HEK293 (cell line): Measurements from ENCODE around the gene CCDC92B.
"Not testable (repeated sequence)": the region's sequence is repeated elsewhere in the genome, so short reads cannot be mapped to it uniquely, and the experiment has no call there.

Experiments
- CTCF ChIA-PET: fragments of 350-600 bp; formaldehyde crosslinking; extraction: SDS; loops from one replicate; lab custom pipeline; 2021; ENCODE audit warnings: antibody characterized with exemption; lab: Yijun Ruan, JAX
- POLR2A ChIA-PET: fragments of 300-600 bp; formaldehyde crosslinking; extraction: SDS; loops from one replicate; lab custom pipeline; 2020; ENCODE audit warnings: antibody characterized with exemption, inconsistent platforms; lab: Yijun Ruan, JAX
- H3K27ac ChIP-seq: fragments of 200-500 bp; sonication (Bioruptor generic); 2 replicates; pipeline ENCODE4 v1.5.1; 2014; ENCODE audit warnings: low read depth, low read length, control low read depth, inconsistent platforms; ENCODE audit errors: extremely low read depth
- H3K36me3 ChIP-seq, 2 experiments: fragments of 200-500 bp in 1 of 2; sonication (Bioruptor generic) in 1 of 2; 1 replicate in 1 of 2; 2 replicates in 1 of 2; pipeline ENCODE4 v1.5.1; 2014 to 2017; ENCODE audit warnings: inconsistent platforms in 2 of 2, low read length in 2 of 2; ENCODE audit not compliant: control insufficient read depth in 2 of 2, insufficient read depth in 1 of 2
- H3K4me1 ChIP-seq: fragments of 200-500 bp; sonication (Bioruptor generic); 2 replicates; pipeline ENCODE4 v1.5.1; 2014; ENCODE audit warnings: mild to moderate bottlenecking, low read length, inconsistent platforms; ENCODE audit not compliant: control insufficient read depth, insufficient read depth
- H3K4me3 ChIP-seq: 2 replicates; pipeline ENCODE4 v1.5.1; 2011; ENCODE audit warnings: low read depth, mild to moderate bottlenecking, control low read depth, low read length, moderate library complexity
- H3K9me3 ChIP-seq: fragments of 200-500 bp; sonication (Bioruptor generic); 2 replicates; pipeline ENCODE4 v1.5.1; 2014; ENCODE audit warnings: low read depth, low read length, inconsistent platforms; ENCODE audit not compliant: control insufficient read depth, insufficient read depth
- GLI2 ChIP-seq: fragments of 450-650 bp; formaldehyde crosslinking; IDR thresholded peaks from 2 replicates; pipeline ENCODE4; 2017; ENCODE audit warnings: missing biosample characterization, missing genetic modification characterization, low read depth, borderline replicate concordance
- GLI4 ChIP-seq: fragments of 450-650 bp; formaldehyde crosslinking; IDR thresholded peaks from 2 replicates; pipeline ENCODE4 v1.5.1; 2016; ENCODE audit warnings: missing biosample characterization, missing genetic modification characterization
- HIC1 ChIP-seq: fragments of 450-650 bp; formaldehyde crosslinking; IDR thresholded peaks from 2 replicates; pipeline ENCODE4 v1.5.1; 2016; ENCODE audit warnings: missing biosample characterization, missing genetic modification characterization
- HOXA7 ChIP-seq: sonication (generic); formaldehyde crosslinking; IDR thresholded peaks from 2 replicates; pipeline ENCODE4 v1.8.1; 2022; ENCODE audit warnings: missing genetic modification reagents, borderline replicate concordance
- IKZF3 ChIP-seq: fragments of 450-650 bp; IDR thresholded peaks from 2 replicates; pipeline ENCODE4 v1.5.0; 2018; ENCODE audit warnings: missing biosample characterization, mild to moderate bottlenecking, missing genetic modification characterization, moderate library complexity
- OVOL3 ChIP-seq: fragments of 450-650 bp; formaldehyde crosslinking; IDR thresholded peaks from 2 replicates; pipeline ENCODE4 v1.5.1; 2016; ENCODE audit warnings: missing biosample characterization, missing genetic modification characterization
- REPIN1 ChIP-seq: fragments of 450-650 bp; formaldehyde crosslinking; IDR thresholded peaks from 2 replicates; pipeline ENCODE4 v1.5.1; 2017; ENCODE audit warnings: missing biosample characterization, missing genetic modification characterization, low read depth
- SALL2 ChIP-seq: fragments of 450-650 bp; formaldehyde crosslinking; IDR thresholded peaks from 2 replicates; pipeline ENCODE4 v1.5.0; 2017; ENCODE audit warnings: missing biosample characterization, mild to moderate bottlenecking, missing genetic modification characterization, borderline replicate concordance
- SCRT1 ChIP-seq: fragments of 450-650 bp; formaldehyde crosslinking; IDR thresholded peaks from 2 replicates; pipeline ENCODE4 v1.5.1; 2016; ENCODE audit warnings: missing biosample characterization, missing genetic modification characterization, borderline replicate concordance
- YY1 ChIP-seq: fragments of 450-650 bp; formaldehyde crosslinking; IDR thresholded peaks from 2 replicates; pipeline ENCODE4 v1.5.1; 2018; ENCODE audit warnings: missing biosample characterization, missing genetic modification characterization
- YY2 ChIP-seq: fragments of 450-650 bp; formaldehyde crosslinking; IDR thresholded peaks from 2 replicates; pipeline ENCODE4 v1.5.1; 2016; ENCODE audit warnings: missing biosample characterization, missing genetic modification characterization
- ZBTB8A ChIP-seq: fragments of 450-650 bp; formaldehyde crosslinking; IDR thresholded peaks from 2 replicates; pipeline ENCODE4 v1.5.1; 2016; ENCODE audit warnings: missing biosample characterization, missing genetic modification characterization
- ZNF391 ChIP-seq: fragments of 450-650 bp; formaldehyde crosslinking; IDR thresholded peaks from 2 replicates; pipeline ENCODE4 v1.5.1; 2016; ENCODE audit warnings: low read depth, missing biosample characterization, missing genetic modification characterization, borderline replicate concordance
- ZNF571 ChIP-seq: fragments of 450-650 bp; formaldehyde crosslinking; IDR thresholded peaks from 2 replicates; pipeline ENCODE4 v1.5.0; 2017; ENCODE audit warnings: missing biosample characterization, missing genetic modification characterization
- ZSCAN18 ChIP-seq: fragments of 450-650 bp; formaldehyde crosslinking; IDR thresholded peaks from 2 replicates; pipeline ENCODE4 v1.5.1; 2016; ENCODE audit warnings: missing biosample characterization, missing genetic modification characterization
- ZSCAN23 ChIP-seq: fragments of 450-650 bp; formaldehyde crosslinking; IDR thresholded peaks from 2 replicates; pipeline ENCODE4 v1.5.1; 2016; ENCODE audit warnings: missing biosample characterization, missing genetic modification characterization
- TF ChIP-seq, protein P1 (sequence below): fragments of 450-650 bp; formaldehyde crosslinking; conservative IDR thresholded peaks from 2 replicates; pipeline ENCODE4 v1.5.1; 2016; ENCODE audit warnings: low read depth, missing biosample characterization, missing genetic modification characterization
- TF ChIP-seq, protein P2 (sequence below): fragments of 450-650 bp; formaldehyde crosslinking; IDR thresholded peaks from 2 replicates; pipeline ENCODE4 v1.5.1; 2016; ENCODE audit warnings: missing biosample characterization, missing genetic modification characterization
- TF ChIP-seq, protein P3 (sequence below): fragments of 450-650 bp; formaldehyde crosslinking; IDR thresholded peaks from 2 replicates; pipeline ENCODE4 v1.5.1; 2016; ENCODE audit warnings: missing biosample characterization, missing genetic modification characterization
- TF ChIP-seq, protein P4 (sequence below): fragments of 450-650 bp; formaldehyde crosslinking; IDR thresholded peaks from 2 replicates; pipeline ENCODE4 v1.5.1; 2017; ENCODE audit warnings: missing biosample characterization, mild to moderate bottlenecking, missing genetic modification characterization, moderate library complexity

The CCDC92B gene

DNA sequence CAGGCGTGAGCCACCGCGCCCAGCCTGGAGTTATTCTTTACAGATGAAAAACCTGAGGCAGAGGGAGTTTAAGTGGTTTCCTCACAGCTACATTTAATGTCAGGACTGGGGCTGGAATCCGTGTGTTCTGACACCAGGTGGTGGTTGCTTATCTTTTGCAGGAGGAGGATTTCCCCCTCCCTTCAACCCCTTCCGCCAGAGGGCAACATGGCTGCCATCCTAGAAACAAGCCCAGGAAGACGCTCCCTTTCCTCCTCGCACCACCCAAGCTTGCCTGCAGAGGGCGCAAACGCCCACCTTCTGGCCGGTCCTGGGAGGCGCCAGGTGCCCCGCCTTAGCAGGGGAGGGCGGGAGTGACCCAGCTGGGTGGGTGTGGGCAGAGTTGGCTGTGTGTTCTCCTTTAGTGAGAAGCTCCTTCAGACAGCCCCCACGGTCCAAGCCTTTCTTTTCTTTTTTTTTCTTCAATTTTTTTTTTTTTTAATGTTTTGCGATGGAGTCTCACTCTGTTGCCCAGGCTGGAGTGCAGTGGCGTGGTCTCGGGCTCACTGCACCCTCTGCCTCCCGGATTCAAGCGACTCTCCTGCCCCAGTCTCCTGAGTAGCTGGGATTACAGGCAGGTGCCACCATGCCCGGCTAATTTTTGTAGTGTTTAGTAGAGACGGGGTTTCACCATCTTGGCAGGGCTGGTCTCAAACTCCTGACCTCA is 36.9 kb upstream of the CCDC92B start (continued):
- TF ChIP-seq, protein P1, sequence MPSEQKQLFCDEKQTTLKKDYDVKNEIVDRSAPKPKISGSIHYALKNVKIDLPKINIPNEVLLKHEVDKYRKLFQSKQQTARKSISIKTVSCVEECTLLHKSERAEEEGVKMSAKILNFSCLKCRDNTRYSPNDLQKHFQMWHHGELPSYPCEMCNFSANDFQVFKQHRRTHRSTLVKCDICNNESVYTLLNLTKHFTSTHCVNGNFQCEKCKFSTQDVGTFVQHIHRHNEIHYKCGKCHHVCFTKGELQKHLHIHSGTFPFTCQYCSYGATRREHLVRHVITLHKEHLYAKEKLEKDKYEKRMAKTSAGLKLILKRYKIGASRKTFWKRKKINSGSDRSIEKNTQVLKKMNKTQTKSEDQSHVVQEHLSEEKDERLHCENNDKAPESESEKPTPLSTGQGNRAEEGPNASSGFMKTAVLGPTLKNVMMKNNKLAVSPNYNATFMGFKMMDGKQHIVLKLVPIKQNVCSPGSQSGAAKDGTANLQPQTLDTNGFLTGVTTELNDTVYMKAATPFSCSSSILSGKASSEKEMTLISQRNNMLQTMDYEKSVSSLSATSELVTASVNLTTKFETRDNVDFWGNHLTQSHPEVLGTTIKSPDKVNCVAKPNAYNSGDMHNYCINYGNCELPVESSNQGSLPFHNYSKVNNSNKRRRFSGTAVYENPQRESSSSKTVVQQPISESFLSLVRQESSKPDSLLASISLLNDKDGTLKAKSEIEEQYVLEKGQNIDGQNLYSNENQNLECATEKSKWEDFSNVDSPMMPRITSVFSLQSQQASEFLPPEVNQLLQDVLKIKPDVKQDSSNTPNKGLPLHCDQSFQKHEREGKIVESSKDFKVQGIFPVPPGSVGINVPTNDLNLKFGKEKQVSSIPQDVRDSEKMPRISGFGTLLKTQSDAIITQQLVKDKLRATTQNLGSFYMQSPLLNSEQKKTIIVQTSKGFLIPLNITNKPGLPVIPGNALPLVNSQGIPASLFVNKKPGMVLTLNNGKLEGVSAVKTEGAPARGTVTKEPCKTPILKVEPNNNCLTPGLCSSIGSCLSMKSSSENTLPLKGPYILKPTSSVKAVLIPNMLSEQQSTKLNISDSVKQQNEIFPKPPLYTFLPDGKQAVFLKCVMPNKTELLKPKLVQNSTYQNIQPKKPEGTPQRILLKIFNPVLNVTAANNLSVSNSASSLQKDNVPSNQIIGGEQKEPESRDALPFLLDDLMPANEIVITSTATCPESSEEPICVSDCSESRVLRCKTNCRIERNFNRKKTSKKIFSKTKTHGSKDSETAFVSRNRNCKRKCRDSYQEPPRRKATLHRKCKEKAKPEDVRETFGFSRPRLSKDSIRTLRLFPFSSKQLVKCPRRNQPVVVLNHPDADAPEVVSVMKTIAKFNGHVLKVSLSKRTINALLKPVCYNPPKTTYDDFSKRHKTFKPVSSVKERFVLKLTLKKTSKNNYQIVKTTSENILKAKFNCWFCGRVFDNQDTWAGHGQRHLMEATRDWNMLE, result no peak
- TF ChIP-seq ZSCAN18 (tag by site-specific recombination) (no peak), REPIN1 (tag by site-specific recombination) (no peak), HIC1 (tag by site-specific recombination) (peak; percentile 42; the same call in 1 of the 2 replicates), IKZF3 (tag by site-specific recombination) (peak; percentile 66), ZSCAN23 (no peak), OVOL3 (tag by site-specific recombination) (no peak), SALL2 (tag by site-specific recombination) (no peak), ZNF391 (no peak; the same call in 1 of the 2 replicates), HOXA7 (CRISPR knock-in tag) (no peak), GLI2 (no peak), GLI4 (no peak), YY1 (tag by site-specific recombination) (peak; percentile 76), SCRT1 (tag by site-specific recombination) (no peak), YY2 (tag by site-specific recombination) (peak; percentile 58; the same call in 1 of the 2 replicates), ZBTB8A (peak; percentile 64), ZNF571 (no peak)
- TF ChIP-seq, protein P2, sequence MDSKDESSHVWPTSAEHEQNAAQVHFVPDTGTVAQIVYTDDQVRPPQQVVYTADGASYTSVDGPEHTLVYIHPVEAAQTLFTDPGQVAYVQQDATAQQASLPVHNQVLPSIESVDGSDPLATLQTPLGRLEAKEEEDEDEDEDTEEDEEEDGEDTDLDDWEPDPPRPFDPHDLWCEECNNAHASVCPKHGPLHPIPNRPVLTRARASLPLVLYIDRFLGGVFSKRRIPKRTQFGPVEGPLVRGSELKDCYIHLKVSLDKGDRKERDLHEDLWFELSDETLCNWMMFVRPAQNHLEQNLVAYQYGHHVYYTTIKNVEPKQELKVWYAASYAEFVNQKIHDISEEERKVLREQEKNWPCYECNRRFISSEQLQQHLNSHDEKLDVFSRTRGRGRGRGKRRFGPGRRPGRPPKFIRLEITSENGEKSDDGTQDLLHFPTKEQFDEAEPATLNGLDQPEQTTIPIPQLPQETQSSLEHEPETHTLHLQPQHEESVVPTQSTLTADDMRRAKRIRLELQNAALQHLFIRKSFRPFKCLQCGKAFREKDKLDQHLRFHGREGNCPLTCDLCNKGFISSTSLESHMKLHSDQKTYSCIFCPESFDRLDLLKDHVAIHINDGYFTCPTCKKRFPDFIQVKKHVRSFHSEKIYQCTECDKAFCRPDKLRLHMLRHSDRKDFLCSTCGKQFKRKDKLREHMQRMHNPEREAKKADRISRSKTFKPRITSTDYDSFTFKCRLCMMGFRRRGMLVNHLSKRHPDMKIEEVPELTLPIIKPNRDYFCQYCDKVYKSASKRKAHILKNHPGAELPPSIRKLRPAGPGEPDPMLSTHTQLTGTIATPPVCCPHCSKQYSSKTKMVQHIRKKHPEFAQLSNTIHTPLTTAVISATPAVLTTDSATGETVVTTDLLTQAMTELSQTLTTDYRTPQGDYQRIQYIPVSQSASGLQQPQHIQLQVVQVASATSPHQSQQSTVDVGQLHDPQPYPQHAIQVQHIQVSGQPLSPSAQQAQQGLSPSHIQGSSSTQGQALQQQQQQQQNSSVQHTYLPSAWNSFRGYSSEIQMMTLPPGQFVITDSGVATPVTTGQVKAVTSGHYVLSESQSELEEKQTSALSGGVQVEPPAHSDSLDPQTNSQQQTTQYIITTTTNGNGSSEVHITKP, result peak; percentile 87
- TF ChIP-seq, protein P3, sequence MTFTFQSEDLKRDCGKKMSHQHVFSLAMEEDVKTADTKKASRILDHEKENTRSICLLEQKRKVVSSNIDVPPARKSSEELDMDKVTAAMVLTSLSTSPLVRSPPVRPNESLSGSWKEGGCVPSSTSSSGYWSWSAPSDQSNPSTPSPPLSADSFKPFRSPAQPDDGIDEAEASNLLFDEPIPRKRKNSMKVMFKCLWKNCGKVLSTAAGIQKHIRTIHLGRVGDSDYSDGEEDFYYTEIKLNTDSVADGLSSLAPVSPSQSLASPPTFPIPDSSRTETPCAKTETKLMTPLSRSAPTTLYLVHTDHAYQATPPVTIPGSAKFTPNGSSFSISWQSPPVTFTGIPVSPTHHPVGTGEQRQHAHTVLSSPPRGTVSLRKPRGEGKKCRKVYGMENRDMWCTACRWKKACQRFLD (tag by site-specific recombination), result no peak
- TF ChIP-seq, protein P4, sequence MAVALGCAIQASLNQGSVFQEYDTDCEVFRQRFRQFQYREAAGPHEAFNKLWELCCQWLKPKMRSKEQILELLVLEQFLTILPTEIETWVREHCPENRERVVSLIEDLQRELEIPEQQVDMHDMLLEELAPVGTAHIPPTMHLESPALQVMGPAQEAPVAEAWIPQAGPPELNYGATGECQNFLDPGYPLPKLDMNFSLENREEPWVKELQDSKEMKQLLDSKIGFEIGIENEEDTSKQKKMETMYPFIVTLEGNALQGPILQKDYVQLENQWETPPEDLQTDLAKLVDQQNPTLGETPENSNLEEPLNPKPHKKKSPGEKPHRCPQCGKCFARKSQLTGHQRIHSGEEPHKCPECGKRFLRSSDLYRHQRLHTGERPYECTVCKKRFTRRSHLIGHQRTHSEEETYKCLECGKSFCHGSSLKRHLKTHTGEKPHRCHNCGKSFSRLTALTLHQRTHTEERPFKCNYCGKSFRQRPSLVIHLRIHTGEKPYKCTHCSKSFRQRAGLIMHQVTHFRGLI (tag by site-specific recombination), result no peak

GRCh38 chr17:2785376-2785775 is 35.9 kb upstream of the CCDC92B start:
- H3K27ac ChIP-seq, H3K36me3 ChIP-seq, POLR2A ChIA-PET, H3K4me1 ChIP-seq, H3K9me3 ChIP-seq, H3K4me3 ChIP-seq: not testable (repeated sequence)
- CTCF ChIA-PET, result interaction anchor here (0.7 to 2.6 kb wide), 23 partner anchors 7 to 518 kb away, joined by 3 to 17 read pairs (median 4); no protein-coding TSS in a partner anchor
